GM19438 (cell line): Measurements from ENCODE around the gene PERM1.
"Not testable (repeated sequence)": the region's sequence is repeated elsewhere in the genome, so short reads cannot be mapped to it uniquely, and the experiment has no call there.

Source experiments
- ATAC-seq: cut with Tn5 transposase; IDR thresholded peaks from one replicate; pipeline ENCODE4 v1.9.1; 2021; ENCODE audit warnings: low read depth; ENCODE audit not compliant: unreplicated experiment

Gene PERM1, protein sequence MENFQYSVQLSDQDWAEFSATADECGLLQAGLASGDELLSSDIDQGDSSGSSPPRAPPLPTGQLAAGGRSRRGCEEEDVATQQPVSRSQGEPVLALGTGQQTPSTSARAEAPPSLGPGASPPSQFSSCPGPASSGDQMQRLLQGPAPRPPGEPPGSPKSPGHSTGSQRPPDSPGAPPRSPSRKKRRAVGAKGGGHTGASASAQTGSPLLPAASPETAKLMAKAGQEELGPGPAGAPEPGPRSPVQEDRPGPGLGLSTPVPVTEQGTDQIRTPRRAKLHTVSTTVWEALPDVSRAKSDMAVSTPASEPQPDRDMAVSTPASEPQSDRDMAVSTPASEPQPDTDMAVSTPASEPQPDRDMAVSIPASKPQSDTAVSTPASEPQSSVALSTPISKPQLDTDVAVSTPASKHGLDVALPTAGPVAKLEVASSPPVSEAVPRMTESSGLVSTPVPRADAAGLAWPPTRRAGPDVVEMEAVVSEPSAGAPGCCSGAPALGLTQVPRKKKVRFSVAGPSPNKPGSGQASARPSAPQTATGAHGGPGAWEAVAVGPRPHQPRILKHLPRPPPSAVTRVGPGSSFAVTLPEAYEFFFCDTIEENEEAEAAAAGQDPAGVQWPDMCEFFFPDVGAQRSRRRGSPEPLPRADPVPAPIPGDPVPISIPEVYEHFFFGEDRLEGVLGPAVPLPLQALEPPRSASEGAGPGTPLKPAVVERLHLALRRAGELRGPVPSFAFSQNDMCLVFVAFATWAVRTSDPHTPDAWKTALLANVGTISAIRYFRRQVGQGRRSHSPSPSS

DNA sequence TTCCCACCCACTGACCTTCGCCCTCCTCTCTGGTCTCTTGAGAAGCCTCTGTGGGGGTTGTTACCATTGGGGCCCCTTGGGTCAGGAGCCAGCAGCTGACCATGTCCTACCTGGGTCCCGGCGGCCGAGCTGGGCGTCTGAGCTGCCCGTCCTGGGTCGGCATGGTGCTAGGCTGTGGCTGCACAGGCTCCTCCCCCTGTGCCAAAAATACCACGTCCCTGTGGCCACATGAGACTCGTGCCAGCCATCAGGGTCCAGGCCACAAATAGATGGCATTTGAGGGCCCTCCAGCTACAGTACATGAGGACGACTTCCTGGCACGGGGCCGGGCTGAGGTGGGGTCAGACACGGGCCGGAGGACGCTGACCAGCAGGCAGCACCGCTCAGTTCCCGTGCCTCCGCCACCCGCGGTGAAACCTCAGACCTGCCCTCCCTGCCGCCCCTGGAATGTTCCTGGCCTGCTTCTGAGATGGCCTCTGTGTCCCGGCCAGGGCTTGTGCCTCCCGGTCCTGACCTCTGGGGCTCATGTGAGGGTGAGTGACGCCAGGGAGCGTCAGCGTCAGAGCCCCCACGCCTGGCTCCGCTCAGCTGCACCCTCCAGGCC lies at the start of gene PERM1:
Gene PERM1 (minus strand): TSS at position 139 of the 604 bp plus-strand sequence. CDS start 1,064 bp downstream, outside the sequence.
- ATAC-seq, result no peak

DNA sequence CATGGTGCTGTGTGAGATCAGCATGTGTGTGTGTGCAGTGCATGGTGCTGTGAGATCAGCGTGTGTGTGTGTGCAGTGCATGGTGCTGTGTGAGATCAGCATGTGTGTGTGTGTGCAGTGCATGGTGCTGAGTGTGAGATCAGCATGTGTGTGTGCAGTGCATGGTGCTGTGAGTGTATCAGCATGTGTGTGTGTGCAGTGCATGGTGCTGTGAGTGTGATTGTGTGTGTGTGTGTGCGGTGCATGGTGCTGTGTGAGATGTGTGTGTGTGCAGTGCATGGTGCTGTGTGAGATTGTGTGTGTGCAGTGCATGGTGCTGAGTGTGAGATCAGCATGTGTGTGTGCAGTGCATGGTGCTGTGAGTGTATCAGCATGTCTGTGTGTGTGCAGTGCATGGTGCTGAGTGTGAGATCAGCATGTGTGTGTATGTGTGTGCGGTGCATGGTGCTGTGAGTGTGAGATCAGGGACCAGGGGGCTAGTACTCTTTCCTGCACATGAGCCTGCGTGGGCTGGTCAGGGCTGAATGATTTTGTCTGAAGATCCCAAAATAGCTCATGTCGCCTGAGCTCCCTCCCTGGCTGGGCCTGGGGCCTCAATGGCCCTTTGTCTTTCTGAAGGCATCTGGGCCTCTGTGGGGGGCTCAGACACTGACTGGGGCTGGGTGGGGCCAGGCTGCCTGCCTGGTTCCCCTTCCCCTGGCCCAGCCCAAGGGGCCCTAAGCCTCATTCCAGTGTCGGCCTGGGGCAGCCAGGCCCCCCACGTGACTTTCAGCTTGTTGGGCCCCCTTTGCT lies 49.2 kb upstream of the PERM1 start:
- not testable (repeated sequence) for ATAC-seq

DNA sequence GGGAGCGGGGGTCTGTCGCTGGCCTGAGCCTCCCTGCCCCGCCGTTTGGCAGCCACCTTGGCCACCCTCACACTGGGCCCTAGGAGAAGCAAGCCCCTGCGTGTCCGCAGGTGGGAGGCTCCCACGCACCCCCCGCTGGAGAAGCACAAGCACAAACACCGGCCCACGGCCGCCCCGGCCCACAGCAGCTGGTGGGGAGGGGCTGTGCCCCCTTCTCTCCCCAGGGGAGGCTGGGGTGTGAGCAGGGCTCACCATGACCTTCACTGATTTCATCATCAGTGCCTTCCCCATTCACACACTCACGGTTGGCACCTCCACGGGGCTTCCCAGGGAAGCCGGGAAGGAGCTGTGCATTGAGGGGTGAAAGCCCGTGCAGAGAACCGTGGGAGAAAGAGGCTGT lies 45.9 kb upstream of the PERM1 start:
- ATAC-seq, result no peak

DNA sequence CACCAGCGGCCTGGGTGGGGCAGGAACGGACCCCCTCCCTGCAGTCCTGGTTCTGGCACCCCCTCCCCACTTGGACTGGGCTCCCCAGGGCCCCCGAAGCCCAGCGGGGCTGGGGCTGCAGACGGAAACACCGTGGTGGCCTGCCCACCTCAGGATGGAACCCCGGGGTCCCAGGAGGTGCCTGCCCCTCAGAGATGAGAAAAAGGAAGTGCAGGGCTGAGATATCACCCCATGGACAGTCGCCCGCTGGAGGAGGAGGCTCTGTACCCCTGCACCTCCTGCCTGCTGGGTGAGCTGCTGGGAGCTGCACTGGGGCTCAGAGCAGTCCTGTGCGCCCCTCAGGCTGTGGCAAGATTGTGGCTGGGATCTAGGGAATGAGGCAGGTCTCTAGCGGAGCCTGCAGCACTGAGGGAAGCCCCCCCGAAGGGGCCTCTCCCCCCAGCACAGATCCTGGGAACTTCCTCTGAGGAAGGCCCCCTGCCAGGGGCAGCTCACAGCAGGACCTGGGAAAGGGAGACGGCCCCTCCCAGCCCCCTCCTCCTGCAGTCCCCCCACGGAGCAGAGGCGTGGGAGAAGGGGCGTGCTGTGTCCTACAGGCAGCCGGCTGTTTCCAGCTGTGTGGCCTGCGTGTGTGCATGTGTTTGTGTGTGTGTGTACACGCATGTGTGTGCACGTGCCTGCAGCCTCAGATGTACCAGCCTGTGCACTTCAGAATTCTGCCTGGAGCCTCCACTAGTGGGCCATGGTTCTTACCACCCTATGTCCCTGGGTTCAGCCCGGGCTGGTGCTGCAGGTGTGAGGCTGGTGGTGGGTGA lies 44.9 kb upstream of the PERM1 start:
- ATAC-seq, result no peak

DNA sequence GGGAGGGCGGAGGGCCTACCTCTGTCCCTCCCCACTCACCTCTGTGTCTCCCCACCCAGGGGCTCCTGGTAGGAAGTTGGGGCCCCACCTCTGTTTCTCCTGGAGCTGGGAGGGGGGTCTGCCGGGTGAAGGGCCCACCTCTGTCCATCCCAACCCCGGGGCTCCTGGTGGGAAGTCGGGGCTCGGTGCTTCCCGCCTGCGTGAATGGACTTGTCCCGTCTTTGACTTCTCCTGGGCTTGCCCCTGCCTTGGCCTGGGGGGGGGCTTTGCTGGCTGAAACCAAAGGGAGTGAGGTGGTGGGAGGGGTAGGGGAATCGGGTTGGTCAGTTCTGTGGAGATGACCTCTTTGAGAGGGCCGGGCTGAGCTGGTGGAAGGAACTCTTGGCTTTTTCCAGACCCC lies 43.8 kb upstream of the PERM1 start:
- ATAC-seq, result no peak

DNA sequence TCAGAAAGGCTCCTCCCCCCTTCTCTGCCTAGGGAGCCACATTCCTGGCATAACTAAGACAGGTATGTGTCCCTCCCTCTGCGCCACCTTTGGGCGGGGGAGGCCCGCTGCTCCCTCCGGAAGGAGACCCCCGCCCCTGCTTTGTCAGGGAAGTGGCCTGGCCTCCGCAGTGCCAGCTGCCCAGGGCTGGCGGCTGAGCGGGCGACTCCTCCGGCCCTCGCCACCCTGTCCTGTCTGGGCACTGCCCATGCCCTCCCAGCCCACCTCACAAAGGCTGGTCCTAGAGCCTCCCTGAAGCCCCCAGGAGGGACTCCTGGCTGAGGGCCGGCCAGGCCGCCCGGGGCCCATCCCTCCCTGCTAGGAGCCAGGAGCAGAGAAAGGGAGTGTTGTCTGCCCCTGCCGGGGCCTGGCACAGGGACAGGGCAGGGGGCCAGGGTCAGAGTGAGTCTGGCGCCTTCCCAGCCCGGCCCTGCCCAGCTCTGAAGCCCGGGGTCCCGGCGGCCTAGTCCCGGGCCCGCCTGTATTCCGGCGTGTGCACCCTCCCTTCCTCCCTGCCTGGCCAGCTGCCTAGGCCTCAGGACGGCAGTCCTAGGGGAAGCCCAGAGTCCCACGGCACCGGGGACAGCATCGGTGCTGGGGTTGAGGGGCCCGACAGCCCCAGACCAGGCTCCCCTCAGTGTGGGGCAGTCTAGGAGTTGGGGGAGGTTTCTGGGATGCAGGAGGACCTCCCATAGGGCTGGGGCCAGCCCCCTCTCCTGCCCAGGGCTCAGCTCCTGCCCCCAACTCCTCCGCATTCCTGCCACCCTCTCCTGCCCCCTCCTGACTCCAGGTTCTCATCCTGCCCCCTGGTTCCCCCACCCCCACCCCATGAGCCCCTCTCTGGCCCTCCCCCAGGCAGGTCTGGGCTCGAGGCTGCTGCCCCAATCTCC lies 43.1 kb upstream of the PERM1 start:
- no peak for ATAC-seq

DNA sequence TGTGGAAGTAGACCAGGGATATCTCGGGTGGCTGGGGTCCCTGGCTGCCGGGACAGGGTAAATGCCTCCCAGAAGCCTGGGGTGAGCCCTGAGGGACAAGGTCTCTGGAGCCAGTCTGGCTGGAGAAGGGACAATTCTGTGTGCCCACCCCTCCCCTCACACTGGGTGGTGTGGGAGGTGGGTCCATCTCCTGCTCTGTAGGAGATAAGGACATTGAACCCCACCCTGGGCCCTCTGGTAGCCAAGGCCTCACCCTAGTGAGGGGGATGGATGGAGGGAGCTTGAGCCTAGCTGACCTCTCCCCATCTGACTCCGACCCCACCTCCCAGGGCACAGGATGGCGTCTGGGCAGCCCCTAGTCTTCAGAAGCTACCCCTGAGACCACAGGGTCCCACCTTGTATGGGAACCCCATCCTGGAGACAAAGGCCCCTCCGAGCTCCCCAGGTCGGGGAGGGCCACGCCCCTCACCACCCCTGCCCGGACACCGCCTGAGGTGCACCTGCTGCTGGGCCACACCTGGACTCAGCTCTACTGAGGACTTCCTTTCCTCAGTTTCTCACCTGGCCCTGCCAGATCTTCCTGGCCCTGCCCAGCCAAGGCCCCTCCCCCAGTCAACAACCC lies 42.4 kb upstream of the PERM1 start:
- no peak for ATAC-seq

DNA sequence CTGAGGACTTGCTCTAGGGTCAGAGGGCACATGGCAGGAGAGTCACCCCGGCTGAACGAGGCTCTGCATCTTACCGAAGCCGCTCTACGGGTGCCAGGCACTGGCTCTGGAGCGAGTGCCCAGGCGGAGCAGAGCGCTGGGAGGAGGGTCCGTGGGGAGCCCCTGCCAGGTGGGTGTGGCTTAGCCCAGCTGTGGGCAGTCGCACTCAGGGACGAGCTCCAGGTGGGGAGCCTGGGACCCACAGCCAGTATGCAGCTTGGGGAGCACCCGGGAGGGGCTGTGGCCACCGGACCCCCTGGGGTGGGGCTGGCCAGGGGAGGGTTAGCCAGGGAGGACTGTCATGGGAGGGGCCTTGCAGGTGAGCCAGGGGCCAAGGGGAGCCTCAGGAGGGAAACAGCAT lies 41.8 kb upstream of the PERM1 start:
- ATAC-seq, result no peak

DNA sequence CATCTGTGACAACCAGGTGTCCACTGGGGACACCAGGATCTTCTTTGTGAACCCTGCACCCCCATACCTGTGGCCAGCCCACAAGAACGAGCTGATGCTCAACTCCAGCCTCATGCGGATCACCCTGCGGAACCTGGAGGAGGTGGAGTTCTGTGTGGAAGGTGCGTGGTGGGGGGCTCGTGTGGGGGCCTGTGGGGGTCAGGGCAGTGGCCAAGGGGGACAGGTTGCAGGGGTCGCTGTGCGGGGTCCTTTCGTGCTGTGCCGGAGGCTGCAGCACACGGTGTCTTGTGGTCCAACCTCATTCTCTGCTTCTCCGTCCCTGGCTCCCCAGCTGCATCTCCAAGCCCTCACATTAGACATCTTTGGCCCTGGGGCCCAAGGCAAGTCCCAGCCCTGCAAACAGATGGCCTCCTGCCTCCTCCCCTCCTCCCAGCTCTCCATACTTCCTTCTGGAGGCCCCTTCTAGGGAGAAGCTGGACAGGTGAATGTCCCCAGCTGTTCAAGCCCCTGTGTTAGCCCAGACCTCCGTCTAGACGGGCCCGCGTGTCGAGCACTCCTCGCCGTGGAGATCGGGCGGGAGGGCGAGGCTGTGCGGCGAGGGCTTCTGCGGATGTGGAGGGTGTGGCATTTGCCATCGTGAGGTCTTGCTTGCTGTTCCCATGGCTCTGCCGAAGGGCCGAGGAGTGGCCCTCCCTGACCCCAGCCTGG lies 40.6 kb upstream of the PERM1 start:
- no peak for ATAC-seq

DNA sequence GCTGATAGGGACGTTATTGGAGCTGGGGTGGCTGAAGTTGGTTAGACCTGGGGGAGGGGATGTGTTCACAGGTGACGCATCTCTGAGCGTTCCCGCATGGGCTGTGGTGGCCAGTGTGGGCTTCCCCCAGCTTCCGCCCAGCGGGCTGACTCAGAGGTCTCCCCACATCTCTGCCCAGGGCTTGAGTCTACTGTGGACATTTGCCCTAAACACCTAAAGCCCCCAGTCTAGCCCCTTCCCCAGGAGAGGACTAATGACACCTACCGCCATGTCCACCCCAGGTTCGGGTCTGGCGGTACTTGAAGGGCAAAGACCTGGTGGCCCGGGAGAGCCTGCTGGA lies 40.0 kb upstream of the PERM1 start:
- ATAC-seq, result no peak

DNA sequence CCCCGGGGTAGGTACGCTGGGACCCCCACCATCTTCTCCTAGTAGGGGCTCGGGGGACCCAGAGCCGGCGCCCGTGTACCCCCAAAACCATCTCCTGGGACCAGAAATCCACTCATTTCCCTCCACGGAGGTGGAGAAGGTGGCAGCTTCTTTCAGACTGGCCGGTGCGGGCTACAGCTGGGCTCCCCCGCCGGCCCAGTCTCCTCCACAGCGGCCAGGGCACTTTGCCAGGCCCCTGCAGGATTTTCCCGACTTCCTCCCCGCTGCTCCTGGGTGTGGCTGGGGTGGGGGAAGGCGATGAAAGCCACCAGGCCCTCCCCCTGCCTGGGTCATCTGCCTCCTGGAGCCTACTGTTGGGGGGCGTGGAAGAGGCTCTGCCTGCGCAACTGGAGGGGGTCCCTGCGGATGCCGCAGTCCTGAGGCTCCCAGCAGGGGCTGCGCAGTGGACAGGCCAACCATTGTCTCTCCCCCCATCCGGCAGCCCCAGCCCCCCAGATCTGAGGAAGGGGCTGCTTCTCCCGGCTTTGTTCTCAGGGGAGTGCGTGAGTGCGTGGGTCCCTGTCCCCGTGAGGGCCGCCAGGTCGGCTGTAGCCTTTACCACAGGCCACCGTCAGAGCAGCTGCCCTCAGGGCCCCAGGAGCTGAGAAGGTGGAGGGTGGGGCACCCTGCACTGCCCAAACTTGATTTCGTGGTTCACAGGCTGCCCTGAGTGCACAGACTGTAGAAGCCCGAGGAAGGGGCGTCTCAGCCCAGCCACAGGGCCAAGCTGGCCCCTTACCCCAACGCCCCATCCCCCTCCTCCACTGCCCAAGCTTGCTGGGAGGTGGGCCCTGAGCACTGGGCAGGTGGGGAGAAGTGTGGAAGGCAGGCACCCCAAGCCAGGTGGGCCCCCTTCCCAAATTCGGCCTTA lies 39.4 kb upstream of the PERM1 start:
- no peak for ATAC-seq

DNA sequence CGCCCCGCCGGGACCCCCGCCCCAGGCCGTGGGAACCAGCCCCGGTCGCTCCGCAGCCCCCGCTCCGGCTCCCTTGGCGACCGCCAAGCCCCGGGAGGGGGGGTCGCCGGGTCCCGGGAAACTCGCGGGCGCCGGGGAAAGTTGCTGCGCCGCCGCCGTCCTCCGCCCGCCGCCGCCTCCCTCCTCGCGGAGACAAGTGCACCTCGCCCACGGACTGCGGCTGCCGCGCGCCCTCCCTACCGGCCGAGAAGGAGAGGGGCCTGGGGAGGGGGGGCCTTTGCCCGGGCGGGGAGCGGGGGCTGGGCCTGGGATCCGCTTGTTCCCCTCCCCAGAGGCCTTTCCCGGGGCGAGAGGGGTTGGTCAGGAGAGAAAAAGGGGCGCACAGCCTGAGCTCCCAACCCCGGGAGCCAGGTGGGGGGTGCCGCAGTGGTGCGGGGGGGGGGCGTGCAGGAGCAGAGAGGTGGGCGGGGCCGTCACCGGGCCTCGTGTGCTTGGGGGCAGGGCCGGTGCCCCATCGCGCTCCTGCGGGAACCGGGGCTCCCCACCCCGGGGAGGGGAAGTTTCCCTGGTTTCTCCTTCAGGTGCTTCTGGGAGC lies 38.6 kb upstream of the PERM1 start:
- ATAC-seq, result peak; percentile 6

DNA sequence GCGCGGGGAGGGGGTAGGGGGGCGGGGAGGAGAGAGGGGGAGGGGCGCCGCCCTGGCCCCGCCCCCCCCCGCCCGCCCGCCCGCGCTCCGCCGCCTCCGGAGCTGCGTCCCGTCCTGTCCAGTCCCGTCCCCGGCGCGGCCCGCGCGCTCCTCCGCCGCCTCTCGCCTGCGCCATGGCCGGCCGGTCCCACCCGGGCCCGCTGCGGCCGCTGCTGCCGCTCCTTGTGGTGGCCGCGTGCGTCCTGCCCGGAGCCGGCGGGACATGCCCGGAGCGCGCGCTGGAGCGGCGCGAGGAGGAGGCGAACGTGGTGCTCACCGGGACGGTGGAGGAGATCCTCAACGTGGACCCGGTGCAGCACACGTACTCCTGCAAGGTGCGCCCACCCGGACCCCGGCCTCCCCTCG lies 38.1 kb upstream of the PERM1 start, which contains the start of gene AGRN:
Gene AGRN (plus strand): TSS at position 121 of the 405 bp plus-strand sequence. CDS start 53 bp downstream, at position 174.
- peak; percentile 22 for ATAC-seq

DNA sequence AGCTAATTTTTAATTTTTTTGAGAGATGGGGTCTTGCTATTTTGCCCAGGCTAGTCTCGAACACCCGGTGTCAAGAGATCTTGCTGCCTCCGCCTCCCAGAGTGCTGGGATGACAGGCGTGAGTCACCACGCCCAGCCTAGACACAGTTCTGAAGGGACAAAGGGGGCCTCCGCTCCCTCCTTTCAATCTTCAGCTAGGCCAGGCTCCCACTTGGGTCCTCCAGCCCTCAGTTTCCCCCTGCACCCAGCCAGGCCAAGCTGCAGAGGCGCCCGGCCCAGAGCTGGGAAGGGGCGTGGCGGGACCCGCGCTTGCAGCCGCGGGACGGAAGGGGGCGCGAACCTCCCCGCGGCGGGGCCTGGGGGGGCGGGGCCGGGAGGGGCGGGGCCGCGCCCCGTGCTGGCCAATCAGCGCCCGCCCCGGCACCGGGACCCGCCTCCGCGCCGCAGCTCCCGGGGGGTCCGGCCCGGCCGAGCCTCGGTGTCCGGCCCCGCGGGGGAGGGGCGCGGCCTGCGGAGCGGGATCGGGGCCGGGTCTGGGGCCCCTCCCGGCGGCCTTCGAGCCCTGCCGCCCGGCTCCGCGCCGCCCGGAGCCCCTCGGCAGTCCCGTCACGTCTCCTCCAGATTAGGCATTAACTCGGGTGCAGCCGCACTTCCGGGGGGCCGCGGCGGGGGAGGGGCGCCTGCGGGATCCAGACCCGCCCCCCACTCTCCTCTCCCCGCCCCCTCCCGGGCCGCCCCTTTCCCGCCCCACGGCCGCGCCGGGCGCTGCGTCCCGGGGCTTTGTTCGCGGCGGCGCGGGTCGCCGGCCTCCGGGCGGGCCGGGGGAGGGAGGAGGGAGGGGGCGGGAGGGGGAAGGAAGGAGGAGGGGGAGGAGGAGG lies 37.5 kb upstream of the PERM1 start:
- ATAC-seq, result peak; percentile 59

DNA sequence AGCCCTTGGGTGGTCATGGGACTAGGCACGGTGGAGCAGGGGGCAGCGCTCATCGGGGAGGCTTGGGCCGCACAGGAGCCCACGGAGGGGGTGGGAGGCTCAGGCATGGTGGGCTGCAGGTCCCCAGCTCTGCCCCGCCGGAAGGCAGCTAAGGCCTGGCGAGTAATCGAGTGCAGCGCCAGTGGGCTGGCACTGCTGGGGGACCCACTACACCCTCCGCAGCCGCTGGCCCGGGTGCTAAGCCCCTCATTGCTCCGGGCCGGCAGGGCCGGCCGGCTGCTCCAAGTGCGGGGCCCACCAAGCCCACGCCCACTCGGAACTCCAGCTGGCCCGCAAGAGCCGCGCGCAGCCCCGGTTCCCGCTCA lies 36.4 kb upstream of the PERM1 start:
- ATAC-seq, result not testable (repeated sequence)
